Ishikawa (cell line): Measurements from ENCODE around the gene GAST.

Source experiments
- CEBPB ChIP-seq: IDR thresholded peaks from 2 replicates; pipeline ENCODE4 v1.6.1; 2012
- CREB1 ChIP-seq: IDR thresholded peaks from 2 replicates; pipeline ENCODE4 v1.6.1; 2012; ENCODE audit warnings: low read depth
- EGR1 ChIP-seq: IDR thresholded peaks from 2 replicates; pipeline ENCODE4 v1.6.1; 2012
- EP300 ChIP-seq: IDR thresholded peaks from 2 replicates; pipeline ENCODE4 v1.6.1; 2012; ENCODE audit warnings: borderline replicate concordance
- FOXM1 ChIP-seq: IDR thresholded peaks from 2 replicates; pipeline ENCODE4 v1.6.1; 2012; ENCODE audit warnings: low read depth, borderline replicate concordance
- NFIC ChIP-seq: IDR thresholded peaks from 2 replicates; pipeline ENCODE4 v1.6.1; 2012
- RAD21 ChIP-seq: IDR thresholded peaks from 2 replicates; pipeline ENCODE4 v1.6.1; 2012; ENCODE audit warnings: low read depth
- TAF1 ChIP-seq: IDR thresholded peaks from 2 replicates; pipeline ENCODE4 v1.6.1; 2012; ENCODE audit warnings: low read depth, mild to moderate bottlenecking
- TCF12 ChIP-seq: IDR thresholded peaks from 2 replicates; pipeline ENCODE4 v1.6.1; 2012; ENCODE audit warnings: low read depth
- TEAD4 ChIP-seq: IDR thresholded peaks from 2 replicates; pipeline ENCODE4 v1.6.1; 2012
- YY1 ChIP-seq: IDR thresholded peaks from 2 replicates; pipeline ENCODE4 v1.6.1; 2012; ENCODE audit warnings: low read depth
- ZBTB7A ChIP-seq: IDR thresholded peaks from 2 replicates; pipeline ENCODE4 v1.6.1; 2012; ENCODE audit warnings: low read depth
- TF ChIP-seq, protein P1 (sequence below): IDR thresholded peaks from 2 replicates; pipeline ENCODE4 v1.6.1; 2012
- TF ChIP-seq, protein P2 (sequence below): IDR thresholded peaks from 2 replicates; pipeline ENCODE4 v1.6.1; 2012
- TF ChIP-seq, protein P3 (sequence below): IDR thresholded peaks from 2 replicates; pipeline ENCODE4 v1.6.1; 2012; ENCODE audit warnings: low read depth, mild to moderate bottlenecking

The GAST gene

DNA sequence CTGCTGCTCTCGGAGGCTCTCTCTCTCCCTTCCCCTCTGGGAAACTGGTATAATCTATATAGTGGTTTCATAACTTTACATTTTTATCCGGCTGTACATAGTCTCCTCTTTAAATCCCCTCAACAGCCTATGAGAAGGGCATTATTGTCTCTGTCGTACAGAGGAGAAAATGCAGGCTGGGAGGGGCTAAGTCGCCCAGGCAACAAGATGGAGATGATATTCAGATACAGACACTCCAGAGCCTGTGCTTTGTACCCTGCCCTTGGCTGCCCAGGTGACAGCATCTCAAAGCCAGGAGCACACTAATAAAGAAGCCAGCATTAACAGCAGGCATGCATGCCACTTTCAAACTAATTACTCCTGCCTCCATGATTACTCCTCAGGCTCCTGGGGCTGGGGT, 28.1 kb upstream of the GAST start:
- TF ChIP-seq, protein P1, sequence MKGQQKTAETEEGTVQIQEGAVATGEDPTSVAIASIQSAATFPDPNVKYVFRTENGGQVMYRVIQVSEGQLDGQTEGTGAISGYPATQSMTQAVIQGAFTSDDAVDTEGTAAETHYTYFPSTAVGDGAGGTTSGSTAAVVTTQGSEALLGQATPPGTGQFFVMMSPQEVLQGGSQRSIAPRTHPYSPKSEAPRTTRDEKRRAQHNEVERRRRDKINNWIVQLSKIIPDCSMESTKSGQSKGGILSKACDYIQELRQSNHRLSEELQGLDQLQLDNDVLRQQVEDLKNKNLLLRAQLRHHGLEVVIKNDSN, result no peak
- TF ChIP-seq, protein P2, sequence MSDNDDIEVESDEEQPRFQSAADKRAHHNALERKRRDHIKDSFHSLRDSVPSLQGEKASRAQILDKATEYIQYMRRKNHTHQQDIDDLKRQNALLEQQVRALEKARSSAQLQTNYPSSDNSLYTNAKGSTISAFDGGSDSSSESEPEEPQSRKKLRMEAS, result no peak
- TF ChIP-seq CREB1, result no peak

DNA sequence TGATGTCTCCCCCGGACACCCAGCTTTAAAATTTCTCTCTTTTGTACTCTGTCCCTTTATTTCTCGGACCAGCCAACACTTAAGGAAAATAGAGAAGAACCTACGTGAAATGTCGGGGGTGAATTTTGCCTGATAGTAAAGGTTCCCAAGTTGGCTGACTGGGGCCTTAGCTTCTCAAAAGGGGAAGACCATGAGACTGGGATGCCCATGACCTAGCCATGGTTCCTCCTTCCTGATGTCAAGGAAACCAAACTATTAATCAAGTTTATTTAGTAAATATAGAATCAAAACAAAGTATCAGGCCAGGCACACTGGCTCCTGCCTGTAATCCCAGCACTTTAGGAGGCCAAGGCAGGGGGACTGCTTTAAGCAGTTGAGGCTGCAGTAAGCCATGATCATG, 25.9 kb upstream of the GAST start:
- TF ChIP-seq, protein P1, result no peak

DNA sequence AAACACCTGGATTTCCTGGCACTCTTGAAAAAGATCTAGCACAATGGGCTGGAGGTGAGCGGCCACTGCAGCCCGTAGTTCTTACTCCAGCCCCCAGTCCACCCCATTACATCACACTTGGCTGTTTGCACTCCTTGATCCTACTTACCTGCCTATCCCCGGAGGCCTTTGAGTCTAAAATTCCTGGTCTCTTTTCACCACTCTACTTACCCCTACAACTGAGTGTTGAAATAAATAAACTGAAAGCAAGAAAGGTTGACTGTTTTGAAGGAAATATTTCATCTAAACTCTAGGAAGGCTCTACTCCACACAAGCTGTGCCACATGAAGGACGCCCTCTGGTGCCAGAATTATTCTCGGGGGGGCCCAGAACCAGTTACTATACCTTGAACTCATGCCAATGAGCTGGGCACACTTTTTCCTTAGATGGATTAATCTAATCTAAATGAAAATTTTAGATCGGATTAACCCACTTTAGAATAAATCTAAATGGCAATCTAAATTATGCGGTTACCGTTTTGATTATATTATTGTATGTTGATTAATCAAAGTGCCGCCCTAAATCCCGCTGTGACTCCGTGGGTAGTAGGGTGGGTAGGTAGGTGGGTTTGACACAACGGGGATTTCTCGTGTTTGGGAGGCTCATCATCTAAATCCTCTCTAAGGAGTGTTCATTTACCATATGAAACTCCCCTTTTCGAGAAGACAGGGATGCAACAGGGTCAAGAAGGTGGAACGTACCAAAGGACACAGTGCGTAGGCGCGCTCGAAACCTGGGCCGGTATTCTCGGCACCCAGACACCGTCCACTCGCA, 24.1 kb upstream of the GAST start:
- TF ChIP-seq FOXM1 (no peak), CEBPB (no peak), NFIC (no peak; the same call in 1 of the 2 replicates), TAF1 (no peak), TCF12 (no peak), ZBTB7A (peak; percentile 8; the same call in 1 of the 2 replicates), RAD21 (no peak), TEAD4 (no peak), YY1 (no peak), EGR1 (peak; percentile 76), EP300 (no peak), CREB1 (no peak)
- TF ChIP-seq, protein P1, result no peak
- TF ChIP-seq, protein P3, sequence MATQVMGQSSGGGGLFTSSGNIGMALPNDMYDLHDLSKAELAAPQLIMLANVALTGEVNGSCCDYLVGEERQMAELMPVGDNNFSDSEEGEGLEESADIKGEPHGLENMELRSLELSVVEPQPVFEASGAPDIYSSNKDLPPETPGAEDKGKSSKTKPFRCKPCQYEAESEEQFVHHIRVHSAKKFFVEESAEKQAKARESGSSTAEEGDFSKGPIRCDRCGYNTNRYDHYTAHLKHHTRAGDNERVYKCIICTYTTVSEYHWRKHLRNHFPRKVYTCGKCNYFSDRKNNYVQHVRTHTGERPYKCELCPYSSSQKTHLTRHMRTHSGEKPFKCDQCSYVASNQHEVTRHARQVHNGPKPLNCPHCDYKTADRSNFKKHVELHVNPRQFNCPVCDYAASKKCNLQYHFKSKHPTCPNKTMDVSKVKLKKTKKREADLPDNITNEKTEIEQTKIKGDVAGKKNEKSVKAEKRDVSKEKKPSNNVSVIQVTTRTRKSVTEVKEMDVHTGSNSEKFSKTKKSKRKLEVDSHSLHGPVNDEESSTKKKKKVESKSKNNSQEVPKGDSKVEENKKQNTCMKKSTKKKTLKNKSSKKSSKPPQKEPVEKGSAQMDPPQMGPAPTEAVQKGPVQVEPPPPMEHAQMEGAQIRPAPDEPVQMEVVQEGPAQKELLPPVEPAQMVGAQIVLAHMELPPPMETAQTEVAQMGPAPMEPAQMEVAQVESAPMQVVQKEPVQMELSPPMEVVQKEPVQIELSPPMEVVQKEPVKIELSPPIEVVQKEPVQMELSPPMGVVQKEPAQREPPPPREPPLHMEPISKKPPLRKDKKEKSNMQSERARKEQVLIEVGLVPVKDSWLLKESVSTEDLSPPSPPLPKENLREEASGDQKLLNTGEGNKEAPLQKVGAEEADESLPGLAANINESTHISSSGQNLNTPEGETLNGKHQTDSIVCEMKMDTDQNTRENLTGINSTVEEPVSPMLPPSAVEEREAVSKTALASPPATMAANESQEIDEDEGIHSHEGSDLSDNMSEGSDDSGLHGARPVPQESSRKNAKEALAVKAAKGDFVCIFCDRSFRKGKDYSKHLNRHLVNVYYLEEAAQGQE, result no peak
- TF ChIP-seq, protein P2, result no peak; the same call in 1 of the 2 replicates

DNA sequence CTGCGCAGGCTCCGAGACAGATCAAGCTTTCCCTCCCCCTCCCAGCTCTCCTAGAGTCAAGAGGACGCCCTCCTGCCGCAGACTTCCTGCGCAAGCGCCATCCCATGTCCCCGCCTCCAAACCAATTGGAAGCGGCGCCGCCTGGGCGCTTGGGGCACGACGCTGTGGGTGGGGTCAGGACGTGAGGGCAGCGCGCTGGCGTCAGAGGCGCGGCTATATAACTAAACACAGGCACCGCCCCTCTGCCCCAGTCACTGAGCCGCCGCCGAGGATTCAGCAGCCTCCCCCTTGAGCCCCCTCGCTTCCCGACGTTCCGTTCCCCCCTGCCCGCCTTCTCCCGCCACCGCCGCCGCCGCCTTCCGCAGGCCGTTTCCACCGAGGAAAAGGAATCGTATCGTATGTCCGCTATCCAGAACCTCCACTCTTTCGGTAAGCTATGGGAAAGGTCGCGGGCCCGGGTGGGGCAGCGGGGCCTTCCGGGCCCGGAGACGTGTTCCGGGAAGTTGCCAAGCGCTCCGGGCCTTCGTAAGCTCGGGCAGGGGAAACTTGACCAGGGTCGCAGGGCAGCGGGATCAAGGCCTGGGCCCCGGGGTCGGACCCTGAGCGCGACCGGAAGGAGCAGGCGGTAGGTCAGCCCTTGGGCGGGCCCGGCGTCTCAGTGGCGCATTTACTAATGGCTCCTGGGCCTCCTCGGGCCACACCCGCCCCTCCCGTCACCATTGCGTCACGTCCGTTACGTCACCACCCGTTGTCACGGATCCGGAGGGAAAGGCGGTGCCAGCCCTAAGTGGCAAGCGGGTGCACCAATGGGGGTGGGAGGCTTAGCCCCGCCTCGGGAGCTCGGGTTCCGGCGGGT, 23.3 kb upstream of the GAST start, which contains the start of gene EIF1:
Gene EIF1, plus strand, starts transcription at position 245 of the 856 bp plus-strand sequence. Its CDS starts 154 bp downstream, at position 399.
- TF ChIP-seq EP300, result no peak; the same call in 1 of the 2 replicates
- peak; percentile 98 for TF ChIP-seq CREB1
- no peak for TF ChIP-seq ZBTB7A
- TF ChIP-seq, protein P2, result no peak
- peak; percentile 91 for TF ChIP-seq TAF1
- peak; percentile 90 for TF ChIP-seq CEBPB
- no peak for TF ChIP-seq TEAD4
- peak; percentile 79 for TF ChIP-seq YY1
- TF ChIP-seq EGR1, result no peak
- TF ChIP-seq, protein P3, result no peak
- TF ChIP-seq RAD21, result no peak
- TF ChIP-seq FOXM1, result peak; percentile 38; the same call in 1 of the 2 replicates

DNA sequence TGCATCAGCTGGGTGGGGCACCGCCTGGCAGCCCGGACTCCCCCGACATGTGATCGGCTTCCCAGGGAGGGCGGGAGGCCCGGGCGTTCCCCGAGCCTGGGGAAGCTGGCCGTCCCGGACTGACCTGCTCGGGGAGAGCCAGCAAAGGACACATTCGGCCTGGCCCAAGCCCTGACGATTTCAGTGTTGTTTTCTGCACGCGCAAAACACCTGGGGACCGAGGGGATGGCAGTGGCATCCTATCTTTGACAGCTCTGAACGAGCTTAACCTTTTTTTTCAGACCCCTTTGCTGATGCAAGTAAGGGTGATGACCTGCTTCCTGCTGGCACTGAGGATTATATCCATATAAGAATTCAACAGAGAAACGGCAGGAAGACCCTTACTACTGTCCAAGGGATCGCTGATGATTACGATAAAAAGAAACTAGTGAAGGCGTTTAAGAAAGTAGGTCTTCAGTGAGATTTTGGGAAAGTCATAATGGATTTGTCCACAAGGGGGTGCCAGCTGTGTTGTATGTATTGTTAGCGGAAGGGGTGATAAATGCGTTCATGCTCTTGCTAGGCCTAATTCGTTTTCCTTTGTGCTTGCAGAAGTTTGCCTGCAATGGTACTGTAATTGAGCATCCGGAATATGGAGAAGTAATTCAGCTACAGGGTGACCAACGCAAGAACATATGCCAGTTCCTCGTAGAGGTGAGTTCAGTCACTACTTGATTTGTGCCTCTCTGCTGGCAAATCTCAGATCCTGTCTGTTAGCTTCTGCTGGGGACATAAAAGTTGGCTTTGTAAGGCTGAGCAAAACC, 22.4 kb upstream of the GAST start:
- TF ChIP-seq, protein P2, result peak; percentile 93
- TF ChIP-seq TCF12 (peak; percentile 63), RAD21 (no peak), TEAD4 (no peak)
- TF ChIP-seq, protein P1, result peak; percentile 79
